Stimulated activated CD4-positive, alpha-beta T cell treated with anti-CD3 and anti-CD28 coated beads, Interleukin-15, amount 100 ng/mL, for 24 hours (primary cell): Measurements from ENCODE around the gene ZNF148.
A peak's percentile ranks its signal among the peaks of the same experiment; 100 is the strongest.

Experiments used
- DNase-seq: peaks from one replicate; pipeline ENCODE4 v3.0.0-alpha.2; 2020

The ZNF148 gene

DNA sequence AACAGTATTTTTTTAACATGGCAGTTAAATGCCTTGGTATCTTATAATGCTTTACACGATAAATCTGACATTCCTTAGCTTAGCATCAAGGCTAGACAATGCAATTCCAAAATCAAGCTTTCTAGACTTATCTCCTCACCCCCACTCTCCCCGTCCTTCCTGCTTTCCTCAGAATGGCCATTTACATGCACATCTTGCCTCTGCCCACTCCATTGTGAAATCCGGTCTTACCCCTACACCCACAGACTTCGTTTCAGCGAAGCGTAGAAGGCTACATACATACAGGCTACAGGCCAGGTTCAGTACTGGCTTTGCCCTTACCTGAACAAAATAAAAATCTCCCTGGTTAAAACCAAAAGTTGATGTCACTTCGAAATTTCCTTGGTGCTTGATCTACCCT is 104.0 kb downstream of the ZNF148 start:
- no peak for DNase-seq

DNA sequence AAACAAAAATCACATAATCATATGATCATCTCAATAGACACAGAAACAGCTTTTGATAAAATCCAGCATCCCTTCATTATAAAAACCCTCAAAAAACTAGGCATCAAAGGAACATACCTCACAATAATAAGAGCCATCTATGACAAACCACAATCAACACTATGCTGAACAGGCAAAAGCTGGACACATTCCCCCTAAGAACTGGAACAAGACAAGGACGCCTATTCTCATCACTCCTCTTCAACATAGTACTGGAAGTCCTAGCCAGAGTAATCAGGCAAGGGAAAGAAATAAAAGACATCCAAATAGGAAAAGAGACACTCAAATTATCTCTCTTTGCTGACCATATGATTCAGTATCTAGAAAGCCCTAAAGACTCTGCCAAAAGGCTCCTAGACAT is 107.7 kb downstream of the ZNF148 start:
- DNase-seq = no peak

GRCh38 chr3:125266971-125267370 is 108.2 kb downstream of the ZNF148 start:
- no peak for DNase-seq

DNA sequence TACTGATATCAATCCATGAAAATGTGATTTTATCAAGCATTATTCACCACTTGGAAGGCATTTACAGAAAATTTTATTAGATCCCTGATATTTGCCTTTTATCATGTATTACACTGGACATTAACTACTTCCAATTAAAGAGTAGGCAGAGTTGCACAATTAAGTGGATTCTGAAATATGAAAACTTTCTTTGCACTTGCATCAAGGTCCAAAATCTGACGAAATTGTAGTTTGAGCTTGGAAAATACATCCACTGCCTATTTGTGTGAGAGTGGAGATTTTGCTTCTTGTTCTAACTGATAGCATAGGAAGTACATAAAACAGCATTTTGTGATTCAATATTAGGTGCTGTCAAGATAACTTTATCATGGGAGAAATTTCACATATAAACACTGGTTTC is 113.0 kb downstream of the ZNF148 start:
- DNase-seq = no peak

GRCh38 chr3:125261031-125261430 is 114.1 kb downstream of the ZNF148 start:
- DNase-seq = no peak

GRCh38 chr3:125260158-125260557 is 115.0 kb downstream of the ZNF148 start:
- DNase-seq = no peak

DNA sequence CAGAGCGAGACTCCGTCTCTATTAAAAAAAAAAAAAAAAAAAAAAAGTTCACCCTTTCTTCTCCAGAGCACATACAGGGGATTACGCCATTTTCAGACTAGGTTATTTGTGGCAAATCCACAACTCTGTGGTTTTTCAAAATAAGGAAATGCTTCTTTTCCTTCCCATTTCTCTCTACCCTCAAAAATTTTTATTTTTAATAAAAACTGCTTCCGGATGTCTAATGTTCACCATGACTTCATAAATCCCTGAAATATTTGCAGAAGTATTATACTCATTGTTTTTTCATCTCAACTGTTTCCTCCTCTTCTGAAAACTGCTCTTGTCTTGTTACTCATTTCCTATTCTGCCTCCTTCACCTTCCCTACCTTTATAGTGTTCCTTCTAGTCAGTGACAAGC is 117.6 kb downstream of the ZNF148 start:
- DNase-seq = no peak

GRCh38 chr3:125256675-125257074 is 118.5 kb downstream of the ZNF148 start:
- DNase-seq = no peak

GRCh38 chr3:125250973-125251372 is 124.2 kb downstream of the ZNF148 start:
- no peak for DNase-seq

DNA sequence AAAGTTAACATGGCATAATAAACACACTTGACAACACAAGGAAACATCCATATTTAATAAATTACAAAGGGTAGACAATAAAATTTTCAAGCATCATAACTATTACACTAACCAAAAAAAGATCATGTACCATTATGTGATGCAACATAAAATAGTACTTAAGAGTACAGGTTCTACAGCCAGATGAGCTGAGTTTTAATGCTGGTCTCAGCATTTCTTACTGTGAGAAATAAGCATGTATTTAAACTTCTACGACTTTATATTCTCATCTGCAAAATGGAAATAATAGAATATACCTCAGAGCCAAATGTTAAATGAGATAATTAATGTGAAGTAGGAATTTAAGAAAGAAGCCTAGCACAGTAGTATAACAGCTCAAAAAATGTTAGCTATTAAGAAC is 128.9 kb downstream of the ZNF148 start:
- DNase-seq = no peak

DNA sequence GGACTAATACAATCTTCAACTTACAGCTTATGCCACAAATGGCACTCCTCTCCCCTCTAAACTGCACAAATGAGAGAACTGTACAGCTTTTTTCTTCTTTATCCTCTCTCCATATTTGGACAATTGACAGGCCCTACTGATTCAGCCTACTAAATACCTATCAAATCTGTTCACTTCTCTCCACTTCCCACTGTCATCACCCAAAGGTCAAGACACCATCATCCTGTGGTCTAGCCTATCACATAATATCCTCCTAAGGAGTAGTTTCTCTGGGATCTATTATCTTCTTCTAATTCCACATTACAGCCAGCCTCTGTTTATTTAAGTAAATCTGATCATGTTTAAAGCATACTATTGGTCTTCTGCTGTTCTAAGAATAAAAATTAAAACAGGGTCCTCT is 129.6 kb downstream of the ZNF148 start:
- no peak for DNase-seq

- no peak for DNase-seq
These were observed 134.6 kb downstream of the ZNF148 start for GRCh38 chr3:125240496-125240895.

- DNase-seq = no peak
These were observed 135.9 kb downstream of the ZNF148 start for GRCh38 chr3:125239266-125239665.

- DNase-seq = no peak
These were observed 136.4 kb downstream of the ZNF148 start for GRCh38 chr3:125238759-125239158.

DNA sequence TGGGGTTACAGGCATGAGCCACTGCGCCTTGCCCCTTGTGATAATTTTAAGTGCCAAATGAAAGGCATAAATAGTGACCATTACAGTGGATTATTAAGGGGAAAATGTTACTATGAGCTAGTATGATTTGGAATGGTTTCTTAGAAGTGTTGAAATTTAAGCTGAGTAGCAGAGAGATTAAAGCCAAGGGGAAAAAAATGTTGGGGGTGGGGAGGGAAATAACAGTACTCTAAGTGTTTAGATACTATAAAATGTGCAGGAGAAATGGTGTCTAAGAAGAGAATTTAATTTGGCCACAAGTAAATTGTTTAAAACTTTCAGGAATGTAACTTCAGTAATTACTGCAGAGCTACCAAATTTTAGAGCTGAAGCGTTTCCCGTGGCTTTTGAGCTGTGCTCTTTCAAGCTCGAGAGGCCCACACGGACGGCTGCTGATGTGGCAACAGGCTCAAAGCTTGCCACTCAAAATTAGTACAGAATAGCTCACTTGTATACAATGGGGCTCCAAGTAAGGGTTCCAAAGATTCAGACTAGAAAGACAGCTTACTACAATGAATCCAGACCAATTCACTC is 138.7 kb downstream of the ZNF148 start:
- DNase-seq = no peak

DNA sequence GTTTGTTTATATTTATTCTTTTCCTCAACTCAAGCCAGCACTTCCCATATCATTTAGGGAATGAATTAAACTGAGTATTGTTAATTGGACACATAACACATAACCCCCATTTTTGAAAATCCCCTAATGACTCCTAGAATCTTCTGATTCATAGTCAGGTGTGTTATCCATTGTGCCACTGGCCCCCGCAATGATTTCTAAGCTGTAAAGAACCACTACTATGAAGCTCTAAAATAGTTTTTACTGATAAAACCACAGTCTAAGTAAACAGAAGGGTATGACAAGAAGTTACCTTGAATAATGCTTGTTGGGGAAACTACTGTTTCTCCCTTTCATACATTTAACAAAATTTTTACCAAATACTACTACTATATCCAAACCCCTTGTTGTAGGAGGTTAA is 140.3 kb downstream of the ZNF148 start:
- DNase-seq = no peak

- DNase-seq = peak; percentile 17
These were observed 142.7 kb downstream of the ZNF148 start for GRCh38 chr3:125232401-125232800.

DNA sequence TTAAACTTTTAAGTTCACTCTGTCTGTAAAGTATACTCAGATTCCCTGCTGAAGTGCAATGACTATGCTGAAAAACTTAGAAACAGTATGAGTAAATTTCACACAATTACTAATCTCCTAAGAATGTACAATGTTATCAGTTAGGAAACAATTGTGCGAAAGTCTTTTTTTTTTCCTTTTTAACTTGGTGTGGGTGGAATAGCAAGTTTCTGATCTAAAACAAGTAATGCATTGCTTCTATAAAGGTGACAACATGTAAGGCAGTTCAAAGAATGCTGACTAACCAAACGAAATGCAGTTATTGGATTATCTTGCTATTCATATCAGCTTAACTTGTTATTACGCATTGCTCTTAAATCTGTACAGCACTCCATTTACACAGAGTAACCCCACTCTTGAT is 143.2 kb downstream of the ZNF148 start:
- no peak for DNase-seq

DNA sequence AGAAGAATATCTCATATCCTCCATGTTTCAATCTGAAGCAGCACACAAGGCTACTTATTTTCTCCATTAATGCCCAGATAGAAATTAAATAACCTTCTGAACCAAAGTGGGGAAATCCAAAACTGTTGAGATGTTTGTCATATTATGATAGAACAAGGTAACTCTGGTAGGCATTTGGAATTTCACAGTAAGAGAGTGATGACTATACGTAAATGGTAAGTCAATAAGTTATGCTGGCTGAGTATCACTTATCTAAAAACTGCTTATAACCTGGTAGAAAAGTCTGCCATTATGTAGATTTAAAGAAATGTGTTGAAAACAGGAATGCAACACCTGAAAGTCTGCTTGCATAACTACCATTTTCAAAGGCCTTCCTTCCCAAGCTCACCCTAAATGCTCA is 145.4 kb downstream of the ZNF148 start:
- DNase-seq = no peak

- no peak for DNase-seq
These were observed 146.0 kb downstream of the ZNF148 start for GRCh38 chr3:125229168-125229567.

- DNase-seq = no peak
These were observed 153.3 kb downstream of the ZNF148 start for GRCh38 chr3:125221831-125222230.

DNA sequence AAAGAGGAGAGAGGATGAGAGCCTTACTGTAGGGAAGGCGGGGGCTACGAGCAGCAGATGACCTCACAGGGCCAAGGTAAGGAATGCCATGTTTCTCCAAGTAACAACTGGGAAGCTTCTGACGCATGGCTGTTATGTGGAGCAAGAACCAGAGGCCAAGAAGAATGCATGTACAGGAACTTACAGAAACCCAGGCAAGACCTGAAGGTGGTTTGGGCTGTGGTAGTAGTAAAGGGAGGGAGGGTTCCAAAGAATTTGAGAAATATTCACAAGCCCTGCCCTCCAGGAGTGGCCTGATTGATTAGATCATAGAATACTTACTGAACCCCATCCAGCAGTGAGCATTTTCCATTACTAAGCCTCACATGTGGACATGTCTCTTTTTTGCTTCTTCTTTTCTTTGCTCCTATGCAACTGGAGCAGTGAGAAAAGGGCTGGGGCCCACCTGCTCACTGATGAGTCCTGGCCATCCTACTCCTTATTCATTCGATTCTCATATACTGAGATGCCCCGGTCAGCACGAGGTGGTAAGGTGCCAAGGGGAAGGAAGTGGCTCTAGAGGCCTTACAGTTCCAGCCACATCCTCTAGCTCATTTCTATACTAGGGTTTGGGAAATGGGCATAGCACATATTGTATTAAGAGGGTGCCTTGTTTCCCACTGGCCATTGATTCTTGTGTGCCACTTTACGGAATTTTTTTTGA is 154.2 kb downstream of the ZNF148 start:
- no peak for DNase-seq

DNA sequence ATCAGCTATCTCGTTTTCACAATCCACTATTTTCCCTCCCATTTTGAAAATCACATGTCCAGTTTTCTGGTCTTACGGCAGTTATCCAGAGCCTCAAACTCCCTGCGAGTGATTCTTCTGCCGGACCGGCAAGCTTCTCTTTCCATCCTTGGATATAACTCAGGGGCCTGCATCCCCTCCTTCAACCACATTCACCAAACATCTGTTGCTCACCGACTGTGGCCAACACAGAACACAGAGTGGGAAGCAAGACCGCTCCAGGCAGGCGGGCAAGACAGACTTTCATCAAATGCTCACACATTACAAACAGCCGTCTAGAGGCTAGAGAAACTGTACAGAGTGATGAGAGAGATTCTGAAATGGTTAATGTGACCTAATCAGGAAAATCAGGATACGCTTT is 154.9 kb downstream of the ZNF148 start:
- no peak for DNase-seq

DNA sequence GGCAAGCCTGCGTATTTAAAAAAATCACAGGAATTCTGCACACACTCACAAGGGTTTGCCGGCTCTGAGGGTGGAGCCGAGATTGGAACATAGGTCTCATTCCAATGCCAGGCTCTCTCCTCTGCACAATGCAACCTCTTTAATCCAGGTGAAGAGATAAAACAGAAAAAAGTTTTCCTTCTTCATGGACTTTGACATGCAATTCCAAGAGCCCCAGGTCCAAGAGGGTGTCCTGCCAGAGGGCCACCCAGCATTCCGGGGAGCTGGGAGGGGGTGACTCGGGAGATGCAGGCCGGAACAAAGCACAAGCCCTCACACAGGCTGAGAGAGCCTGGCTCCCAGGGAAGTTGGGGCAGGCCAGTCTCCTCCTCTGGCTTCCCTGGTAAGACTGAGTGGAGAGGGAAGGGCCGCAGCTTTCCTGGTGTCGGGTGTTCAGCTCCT is 155.8 kb downstream of the ZNF148 start:
- DNase-seq = no peak

- no peak for DNase-seq
These were observed 160.4 kb downstream of the ZNF148 start for GRCh38 chr3:125214738-125215137.
